Measurements from ENCODE around the gene SNAP29.
A peak's percentile ranks its signal among the peaks of the same experiment; 100 is the strongest.

Gene SNAP29

DNA sequence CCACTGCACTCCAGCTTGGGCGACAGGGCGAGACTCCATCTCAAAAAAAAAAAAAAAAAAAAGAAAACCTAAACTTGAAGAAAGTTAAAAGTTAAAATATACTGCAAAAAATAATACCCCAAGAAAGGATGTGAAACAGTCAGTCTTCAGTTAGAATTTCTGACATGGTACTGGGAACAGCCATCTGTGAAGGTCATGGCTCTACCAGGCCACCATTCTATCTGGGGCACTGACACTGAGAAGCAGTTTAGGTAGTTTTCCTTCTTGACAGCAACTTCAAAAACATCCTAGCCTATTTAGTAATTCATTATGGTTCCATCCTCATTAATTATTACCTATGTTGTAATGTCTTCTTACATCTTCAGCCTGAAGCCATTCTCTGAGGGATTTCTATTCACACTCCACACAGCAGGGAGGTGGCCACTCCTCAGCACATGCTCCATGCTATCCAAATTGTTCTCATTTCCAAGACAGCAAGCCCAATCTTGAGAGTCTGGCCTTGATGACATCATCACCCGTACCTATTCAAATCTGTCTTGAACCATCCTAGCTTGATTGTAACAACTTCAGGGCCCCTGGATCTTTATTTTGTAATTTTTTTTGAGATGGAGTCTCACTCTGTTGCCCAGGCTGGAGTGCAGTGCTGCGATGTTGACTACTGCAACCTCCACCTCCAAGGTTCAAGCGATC is 46.7 kb upstream of the SNAP29 start:
- Histone ChIP-seq H3K27ac (ENCODE audit: low read length, poor library complexity, severe bottlenecking) (peak overlapping the region; percentile 38), H2BK12ac (ENCODE audit: low read length in 2 of 2) (no peak overlapping the region), H3K23ac (ENCODE audit: low read length in 2 of 2) (no peak overlapping the region), H3K14ac (ENCODE audit: low read length in 2 of 2) (no peak overlapping the region), H2BK120ac (ENCODE audit: low read depth, low read length) (no peak overlapping the region), H3K79me1 (replicated peaks; ENCODE audit: low read length, poor library complexity, severe bottlenecking) (no peaks in the 10 kb centered on the region), H3K36me3 (ENCODE audit: control insufficient read depth in 1 of 2, insufficient read depth in 2 of 2, low read depth in 1 of 2, low read length in 2 of 2) (peaks cover 25 to 75% of the 10 kb centered on the region in 2 experiments), H3K4ac (ENCODE audit: low read depth in 1 of 2, low read length in 2 of 2) (no peak overlapping the region), H3K4me3 (ENCODE audit: insufficient read depth in 1 of 2, low read depth in 1 of 2, low read length in 2 of 2) (no peak overlapping the region), H3K4me1 (ENCODE audit: control insufficient read depth, insufficient read depth, low read depth, low read length) (peaks cover 8% of the 10 kb centered on the region), H3K18ac (ENCODE audit: low read depth in 1 of 2, low read length in 2 of 2) (no peak overlapping the region), H3K4me2 (ENCODE audit: low read length, poor library complexity, severe bottlenecking) (no peak overlapping the region), H2AFZ (ENCODE audit: low read depth, low read length) (no peak overlapping the region), H3K27me3 (ENCODE audit: control insufficient read depth in 1 of 2, insufficient read depth in 1 of 2, low read length in 2 of 2) (no peaks in the 10 kb centered on the region), H3K9ac (ENCODE audit: low read length) (no peak overlapping the region), H4K91ac (ENCODE audit: low read length) (no peak overlapping the region), H3K9me3 (ENCODE audit: control insufficient read depth, low read length) (no peaks in the 10 kb centered on the region), H2BK15ac (ENCODE audit: low read depth, poor library complexity, severe bottlenecking) (no peak overlapping the region), H2BK5ac (ENCODE audit: low read depth, low read length, poor library complexity, severe bottlenecking) (no peak overlapping the region), H4K8ac (ENCODE audit: low read length) (no peak overlapping the region), H2AK5ac (ENCODE audit: low read length, severe bottlenecking) (no peak overlapping the region)
- 100% methylated on average over 1 of the region's 5 CpGs for WGBS
- DNase-seq, result no peak

DNA sequence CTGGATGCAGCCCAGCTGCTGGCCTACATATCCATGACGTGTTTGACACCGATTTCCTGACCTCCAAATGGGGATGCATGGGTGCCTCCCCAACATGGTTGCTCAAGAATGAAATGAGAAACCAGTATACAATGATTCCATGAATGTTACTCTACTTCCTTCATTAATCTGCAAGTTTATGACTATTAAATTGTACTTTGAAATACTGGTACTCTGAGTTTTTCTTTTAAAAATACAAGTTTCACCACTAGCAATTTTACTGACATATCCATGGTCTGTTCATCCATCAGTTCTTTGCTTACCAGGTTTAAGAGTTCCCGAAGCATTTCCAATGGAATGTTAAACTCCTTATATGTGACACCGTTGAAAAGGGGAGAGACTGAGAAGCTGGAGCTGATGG is 45.8 kb upstream of the SNAP29 start:
- H3K27ac ChIP-seq (ENCODE audit: low read length, poor library complexity, severe bottlenecking), result no peak overlapping the region
- H3K23ac ChIP-seq (ENCODE audit: low read length in 2 of 2), result no peak overlapping the region
- no peak overlapping the region for H4K91ac ChIP-seq (ENCODE audit: low read length)
- no peak overlapping the region for H2BK5ac ChIP-seq (ENCODE audit: low read depth, low read length, poor library complexity, severe bottlenecking)
- H3K4me2 ChIP-seq (ENCODE audit: low read length, poor library complexity, severe bottlenecking), result no peak overlapping the region
- H3K27me3 ChIP-seq (ENCODE audit: control insufficient read depth in 1 of 2, insufficient read depth in 1 of 2, low read length in 2 of 2), result no peaks in the 10 kb centered on the region
- H2BK12ac ChIP-seq (ENCODE audit: low read length in 2 of 2), result no peak overlapping the region
- peaks cover 28 to 77% of the 10 kb centered on the region in 2 experiments for H3K36me3 ChIP-seq (ENCODE audit: control insufficient read depth in 1 of 2, insufficient read depth in 2 of 2, low read depth in 1 of 2, low read length in 2 of 2)
- no peaks in the 10 kb centered on the region for H3K9me3 ChIP-seq (ENCODE audit: control insufficient read depth, low read length)
- H3K4ac ChIP-seq (ENCODE audit: low read depth in 1 of 2, low read length in 2 of 2), result no peak overlapping the region
- no peak overlapping the region for H2BK120ac ChIP-seq (ENCODE audit: low read depth, low read length)
- H4K8ac ChIP-seq (ENCODE audit: low read length), result no peak overlapping the region
- H2AFZ ChIP-seq (ENCODE audit: low read depth, low read length), result no peak overlapping the region
- H3K4me1 ChIP-seq (ENCODE audit: control insufficient read depth, insufficient read depth, low read depth, low read length), result peaks cover 3% of the 10 kb centered on the region
- H2AK5ac ChIP-seq (ENCODE audit: low read length, severe bottlenecking), result no peak overlapping the region
- H3K9ac ChIP-seq (ENCODE audit: low read length), result no peak overlapping the region
- no peaks in the 10 kb centered on the region for H3K79me1 ChIP-seq (replicated peaks; ENCODE audit: low read length, poor library complexity, severe bottlenecking)
- H2BK15ac ChIP-seq (ENCODE audit: low read depth, poor library complexity, severe bottlenecking), result no peak overlapping the region
- H3K18ac ChIP-seq (ENCODE audit: low read depth in 1 of 2, low read length in 2 of 2), result no peak overlapping the region
- DNase-seq, result no peak
- WGBS, result 98% methylated on average over 4 of the region's 4 CpGs
- no peak overlapping the region for H3K14ac ChIP-seq (ENCODE audit: low read length in 2 of 2)
- H3K4me3 ChIP-seq (ENCODE audit: insufficient read depth in 1 of 2, low read depth in 1 of 2, low read length in 2 of 2), result no peak overlapping the region

DNA sequence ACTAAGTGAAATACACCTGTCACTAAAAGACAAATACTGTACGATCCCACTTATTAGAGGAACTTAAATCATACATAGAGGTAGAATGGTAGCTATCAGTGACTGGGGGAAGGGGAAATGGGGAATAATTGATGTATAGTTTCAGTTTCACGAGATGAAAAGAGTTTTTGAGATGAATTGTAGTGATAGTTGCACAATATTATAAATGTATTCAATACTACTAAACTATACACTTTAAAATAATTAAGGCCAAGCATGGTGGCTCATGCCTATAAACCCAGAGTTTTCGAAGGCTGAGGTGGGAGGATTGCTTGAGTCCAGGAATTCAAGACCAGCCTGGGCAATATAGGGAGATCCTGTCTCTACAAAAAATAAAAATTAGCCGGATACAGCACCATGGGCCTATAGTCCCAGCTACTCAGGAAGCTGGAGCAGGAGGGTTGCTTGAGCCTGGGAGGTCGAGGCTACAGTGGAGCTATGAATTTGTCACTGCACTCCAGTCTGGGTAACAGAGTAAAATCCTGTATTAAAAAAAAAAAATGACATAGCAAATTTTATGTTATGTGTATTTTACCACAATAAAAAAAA is 44.5 kb upstream of the SNAP29 start:
- H2BK5ac ChIP-seq (ENCODE audit: low read depth, low read length, poor library complexity, severe bottlenecking), result no peak overlapping the region
- no peak overlapping the region for H2BK15ac ChIP-seq (ENCODE audit: low read depth, poor library complexity, severe bottlenecking)
- H4K91ac ChIP-seq (ENCODE audit: low read length), result no peak overlapping the region
- H2BK12ac ChIP-seq (ENCODE audit: low read length in 2 of 2), result no peak overlapping the region
- H3K27me3 ChIP-seq (ENCODE audit: control insufficient read depth in 1 of 2, insufficient read depth in 1 of 2, low read length in 2 of 2), result no peaks in the 10 kb centered on the region
- no peak overlapping the region for H3K23ac ChIP-seq (ENCODE audit: low read length in 2 of 2)
- no peaks in the 10 kb centered on the region for H3K9me3 ChIP-seq (ENCODE audit: control insufficient read depth, low read length)
- H3K27ac ChIP-seq (ENCODE audit: low read length, poor library complexity, severe bottlenecking), result no peak overlapping the region
- H2BK120ac ChIP-seq (ENCODE audit: low read depth, low read length), result no peak overlapping the region
- no peak overlapping the region for H4K8ac ChIP-seq (ENCODE audit: low read length)
- no peak overlapping the region for H3K18ac ChIP-seq (ENCODE audit: low read depth in 1 of 2, low read length in 2 of 2)
- WGBS, result 100% methylated on average over 3 of the region's 5 CpGs
- H3K9ac ChIP-seq (ENCODE audit: low read length), result no peak overlapping the region
- peaks cover 3% of the 10 kb centered on the region for H3K4me1 ChIP-seq (ENCODE audit: control insufficient read depth, insufficient read depth, low read depth, low read length)
- no peak overlapping the region for H3K14ac ChIP-seq (ENCODE audit: low read length in 2 of 2)
- H3K4me2 ChIP-seq (ENCODE audit: low read length, poor library complexity, severe bottlenecking), result no peak overlapping the region
- H2AFZ ChIP-seq (ENCODE audit: low read depth, low read length), result no peak overlapping the region
- H2AK5ac ChIP-seq (ENCODE audit: low read length, severe bottlenecking), result no peak overlapping the region
- no peaks in the 10 kb centered on the region for H3K79me1 ChIP-seq (replicated peaks; ENCODE audit: low read length, poor library complexity, severe bottlenecking)
- DNase-seq, result no peak
- H3K4me3 ChIP-seq (ENCODE audit: insufficient read depth in 1 of 2, low read depth in 1 of 2, low read length in 2 of 2), result no peak overlapping the region
- H3K36me3 ChIP-seq (ENCODE audit: control insufficient read depth in 1 of 2, insufficient read depth in 2 of 2, low read depth in 1 of 2, low read length in 2 of 2), result peaks cover 26 to 81% of the 10 kb centered on the region in 2 experiments
- H3K4ac ChIP-seq (ENCODE audit: low read depth in 1 of 2, low read length in 2 of 2), result no peak overlapping the region

DNA sequence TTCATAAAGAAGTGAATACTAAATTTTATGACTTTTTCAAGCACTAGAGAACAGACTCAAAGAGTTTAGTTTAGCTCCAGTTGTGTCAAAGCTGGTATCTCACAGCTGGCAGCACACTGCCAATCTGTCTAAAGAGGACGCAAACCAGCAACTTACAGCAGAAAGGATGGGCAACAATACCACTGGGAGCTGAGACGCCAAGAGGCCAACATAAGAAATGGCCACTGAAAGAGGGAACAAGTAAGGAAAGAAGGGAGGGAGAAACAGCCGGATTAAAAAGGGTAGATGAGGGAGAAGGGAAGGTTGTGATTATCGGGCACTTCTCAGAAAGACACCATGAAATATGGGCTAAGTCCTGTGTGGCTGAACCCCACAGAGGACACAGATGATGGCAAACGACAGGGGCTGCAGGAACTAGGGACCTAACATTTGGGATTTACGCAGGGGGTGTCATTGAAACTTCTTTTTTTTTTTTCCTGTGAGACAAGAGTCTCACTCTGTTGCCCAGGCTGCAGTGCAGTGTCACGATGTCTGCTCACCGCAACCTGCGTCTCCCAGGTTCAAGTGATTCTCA is 43.2 kb upstream of the SNAP29 start:
- H3K36me3 ChIP-seq (ENCODE audit: control insufficient read depth in 1 of 2, insufficient read depth in 2 of 2, low read depth in 1 of 2, low read length in 2 of 2), result peaks cover 20 to 83% of the 10 kb centered on the region in 2 experiments
- no peak for DNase-seq
- no peak overlapping the region for H2BK15ac ChIP-seq (ENCODE audit: low read depth, poor library complexity, severe bottlenecking)
- no peak overlapping the region for H3K23ac ChIP-seq (ENCODE audit: low read length in 2 of 2)
- H3K4me3 ChIP-seq (ENCODE audit: insufficient read depth in 1 of 2, low read depth in 1 of 2, low read length in 2 of 2), result no peak overlapping the region
- no peak overlapping the region for H3K27ac ChIP-seq (ENCODE audit: low read length, poor library complexity, severe bottlenecking)
- H2BK5ac ChIP-seq (ENCODE audit: low read depth, low read length, poor library complexity, severe bottlenecking), result no peak overlapping the region
- H3K9me3 ChIP-seq (ENCODE audit: control insufficient read depth, low read length), result no peaks in the 10 kb centered on the region
- H3K14ac ChIP-seq (ENCODE audit: low read length in 2 of 2), result no peak overlapping the region
- H3K18ac ChIP-seq (ENCODE audit: low read depth in 1 of 2, low read length in 2 of 2), result no peak overlapping the region
- H2AK5ac ChIP-seq (ENCODE audit: low read length, severe bottlenecking), result no peak overlapping the region
- H3K4me2 ChIP-seq (ENCODE audit: low read length, poor library complexity, severe bottlenecking), result no peak overlapping the region
- peaks cover 3% of the 10 kb centered on the region for H3K4me1 ChIP-seq (ENCODE audit: control insufficient read depth, insufficient read depth, low read depth, low read length)
- H3K79me1 ChIP-seq (replicated peaks; ENCODE audit: low read length, poor library complexity, severe bottlenecking), result no peaks in the 10 kb centered on the region
- H2BK120ac ChIP-seq (ENCODE audit: low read depth, low read length), result no peak overlapping the region
- H2AFZ ChIP-seq (ENCODE audit: low read depth, low read length), result no peak overlapping the region
- H4K91ac ChIP-seq (ENCODE audit: low read length), result no peak overlapping the region
- H3K4ac ChIP-seq (ENCODE audit: low read depth in 1 of 2, low read length in 2 of 2), result no peak overlapping the region
- 97% methylated on average over 9 of the region's 9 CpGs for WGBS
- no peak overlapping the region for H4K8ac ChIP-seq (ENCODE audit: low read length)
- no peak overlapping the region for H2BK12ac ChIP-seq (ENCODE audit: low read length in 2 of 2)
- no peak overlapping the region for H3K9ac ChIP-seq (ENCODE audit: low read length)
- H3K27me3 ChIP-seq (ENCODE audit: control insufficient read depth in 1 of 2, insufficient read depth in 1 of 2, low read length in 2 of 2), result no peaks in the 10 kb centered on the region
